Stimulated activated naive CD8-positive, alpha-beta T cell treated with anti-CD3 and anti-CD28 coated beads, Interleukin-15, Interleukin-2, amounts not matched to agents 100 ng/mL and 50 ng/mL, for 24 hours (primary cell): Measurements from ENCODE around the gene SVIL.
"Not testable (repeated sequence)": the region's sequence is repeated elsewhere in the genome, so short reads cannot be mapped to it uniquely, and the experiment has no call there.

Experiments
- H3K27ac Mint-ChIP-seq: one replicate; pipeline ENCODE4 v1.8.0; 2021; ENCODE audit warnings: mild to moderate bottlenecking, mixed read lengths
- H3K27me3 Mint-ChIP-seq: one replicate; pipeline ENCODE4 v1.8.0; 2021; ENCODE audit warnings: mixed read lengths
- H3K36me3 Mint-ChIP-seq: one replicate; pipeline ENCODE4 v1.8.0; 2021; ENCODE audit warnings: low read depth, mixed read lengths
- H3K4me1 Mint-ChIP-seq: one replicate; pipeline ENCODE4 v1.8.0; 2021; ENCODE audit warnings: low read depth, mixed read lengths
- H3K4me3 Mint-ChIP-seq: one replicate; pipeline ENCODE4 v1.8.0; 2021; ENCODE audit warnings: mild to moderate bottlenecking, mixed read lengths
- H3K9me3 Mint-ChIP-seq: one replicate; pipeline ENCODE4 v1.8.0; 2021; ENCODE audit warnings: mixed read lengths

Gene SVIL

GRCh38 chr10:29506324-29506921, 128.3 kb downstream of the SVIL start:
- H3K4me3 Mint-ChIP-seq, H3K27ac Mint-ChIP-seq, H3K4me1 Mint-ChIP-seq, H3K9me3 Mint-ChIP-seq, H3K27me3 Mint-ChIP-seq: not testable (repeated sequence)
- H3K36me3 Mint-ChIP-seq, result peaks cover 16% of the 10 kb centered on the region

- Mint-ChIP-seq H3K9me3 (no peaks in the 10 kb centered on the region), H3K4me1 (no peaks in the 10 kb centered on the region), H3K36me3 (peaks cover 16% of the 10 kb centered on the region), H3K27me3 (no peaks in the 10 kb centered on the region), H3K27ac (no peak overlapping the region), H3K4me3 (no peak overlapping the region)
These were observed 132.4 kb downstream of the SVIL start for GRCh38 chr10:29502351-29502750.

GRCh38 chr10:29501692-29502091, 133.1 kb downstream of the SVIL start:
- H3K4me1 Mint-ChIP-seq, result peaks cover under 1% of the 10 kb centered on the region
- H3K36me3 Mint-ChIP-seq, result peaks cover 16% of the 10 kb centered on the region
- H3K27ac Mint-ChIP-seq, result no peak overlapping the region
- H3K9me3 Mint-ChIP-seq, result no peaks in the 10 kb centered on the region
- H3K4me3 Mint-ChIP-seq, result no peak overlapping the region
- H3K27me3 Mint-ChIP-seq, result no peaks in the 10 kb centered on the region

- H3K27ac Mint-ChIP-seq, result no peak overlapping the region
- H3K36me3 Mint-ChIP-seq, result peaks cover 18% of the 10 kb centered on the region
- peaks cover 5% of the 10 kb centered on the region for H3K4me1 Mint-ChIP-seq
- no peak overlapping the region for H3K4me3 Mint-ChIP-seq
- no peaks in the 10 kb centered on the region for H3K9me3 Mint-ChIP-seq
- H3K27me3 Mint-ChIP-seq, result no peaks in the 10 kb centered on the region
These were observed 134.7 kb downstream of the SVIL start for GRCh38 chr10:29499993-29500537.

GRCh38 chr10:29496341-29497162, 138.2 kb downstream of the SVIL start:
- Mint-ChIP-seq H3K9me3 (no peaks in the 10 kb centered on the region), H3K27me3 (no peaks in the 10 kb centered on the region), H3K36me3 (peaks cover 19% of the 10 kb centered on the region), H3K4me3 (no peak overlapping the region), H3K4me1 (peaks cover 5% of the 10 kb centered on the region), H3K27ac (no peak overlapping the region)

- Mint-ChIP-seq H3K27me3 (no peaks in the 10 kb centered on the region), H3K36me3 (peaks cover 19% of the 10 kb centered on the region), H3K27ac (no peak overlapping the region), H3K4me1 (peaks cover 5% of the 10 kb centered on the region), H3K9me3 (no peaks in the 10 kb centered on the region), H3K4me3 (no peak overlapping the region)
These were observed 139.4 kb downstream of the SVIL start for GRCh38 chr10:29495366-29495765.

- H3K27me3 Mint-ChIP-seq, result no peaks in the 10 kb centered on the region
- H3K4me1 Mint-ChIP-seq, result peaks cover 6% of the 10 kb centered on the region
- no peak overlapping the region for H3K4me3 Mint-ChIP-seq
- peak overlapping the region; percentile 45 for H3K27ac Mint-ChIP-seq
- H3K36me3 Mint-ChIP-seq, result peaks cover 25% of the 10 kb centered on the region
- H3K9me3 Mint-ChIP-seq, result no peaks in the 10 kb centered on the region
These were observed 141.1 kb downstream of the SVIL start for GRCh38 chr10:29493697-29494096.

- Mint-ChIP-seq H3K36me3 (peaks cover 34% of the 10 kb centered on the region), H3K4me3 (no peak overlapping the region), H3K27ac (no peak overlapping the region), H3K4me1 (peaks cover 15% of the 10 kb centered on the region), H3K27me3 (no peaks in the 10 kb centered on the region), H3K9me3 (no peaks in the 10 kb centered on the region)
These were observed 142.0 kb downstream of the SVIL start for GRCh38 chr10:29492774-29493173.

- Mint-ChIP-seq H3K27ac (no peak overlapping the region), H3K36me3 (peaks cover 41% of the 10 kb centered on the region), H3K4me1 (peaks cover 24% of the 10 kb centered on the region), H3K27me3 (no peaks in the 10 kb centered on the region), H3K9me3 (no peaks in the 10 kb centered on the region), H3K4me3 (no peak overlapping the region)
These were observed 142.9 kb downstream of the SVIL start for GRCh38 chr10:29491918-29492317.

- H3K27me3 Mint-ChIP-seq, H3K27ac Mint-ChIP-seq, H3K4me3 Mint-ChIP-seq, H3K9me3 Mint-ChIP-seq: not testable (repeated sequence)
- H3K4me1 Mint-ChIP-seq, result peaks cover 30% of the 10 kb centered on the region
- H3K36me3 Mint-ChIP-seq, result peaks cover 47% of the 10 kb centered on the region
These were observed 143.9 kb downstream of the SVIL start for GRCh38 chr10:29490781-29491280.

- H3K36me3 Mint-ChIP-seq, result peaks cover 47% of the 10 kb centered on the region
- peak overlapping the region; percentile 4 for H3K4me3 Mint-ChIP-seq
- not testable (repeated sequence) for H3K9me3 Mint-ChIP-seq, H3K27me3 Mint-ChIP-seq
- H3K4me1 Mint-ChIP-seq, result peaks cover 51% of the 10 kb centered on the region
- peak overlapping the region; percentile 67 for H3K27ac Mint-ChIP-seq
These were observed 146.3 kb downstream of the SVIL start for GRCh38 chr10:29488471-29488870.

- not testable (repeated sequence) for H3K9me3 Mint-ChIP-seq, H3K27me3 Mint-ChIP-seq, H3K4me3 Mint-ChIP-seq
- Mint-ChIP-seq H3K36me3 (peaks cover 42% of the 10 kb centered on the region), H3K27ac (peak overlapping the region; percentile 91), H3K4me1 (peaks cover 57% of the 10 kb centered on the region)
These were observed 146.9 kb downstream of the SVIL start for GRCh38 chr10:29487884-29488266.

- Mint-ChIP-seq H3K27ac (peak overlapping the region; percentile 91), H3K4me3 (peak overlapping the region; percentile 41), H3K4me1 (peaks cover 63% of the 10 kb centered on the region), H3K36me3 (peaks cover 36% of the 10 kb centered on the region)
- H3K27me3 Mint-ChIP-seq, H3K9me3 Mint-ChIP-seq: not testable (repeated sequence)
These were observed 147.5 kb downstream of the SVIL start for GRCh38 chr10:29487032-29487883.

GRCh38 chr10:29486433-29486832, 148.3 kb downstream of the SVIL start:
- Mint-ChIP-seq H3K27me3 (no peaks in the 10 kb centered on the region), H3K9me3 (no peaks in the 10 kb centered on the region), H3K4me1 (peaks cover 66% of the 10 kb centered on the region), H3K4me3 (peak overlapping the region; percentile 59), H3K36me3 (peaks cover 36% of the 10 kb centered on the region), H3K27ac (peak overlapping the region; percentile 91)

- not testable (repeated sequence) for H3K27me3 Mint-ChIP-seq, H3K9me3 Mint-ChIP-seq, H3K4me3 Mint-ChIP-seq
- H3K4me1 Mint-ChIP-seq, result peaks cover 69% of the 10 kb centered on the region
- H3K27ac Mint-ChIP-seq, result peak overlapping the region; percentile 76
- H3K36me3 Mint-ChIP-seq, result peaks cover 40% of the 10 kb centered on the region
These were observed 150.1 kb downstream of the SVIL start for GRCh38 chr10:29484677-29485076.
